Panc1 (cell line): ENCODE results near the gene CCDC60. TPM values are rescaled to one million over a fixed set of nuclear protein-coding genes. Genes with fewer than 3 reads are reported as not detected.

Experiments used
- ATAC-seq: fragments of 200-7000 bp; cut with Tn5 transposase; 2 replicates; pipeline ENCODE4 v1.9.1; 2020; ENCODE audit warnings: mild to moderate bottlenecking, moderate library complexity
- BruUV-seq: library from RNA; stranded (reverse); fragments of 400-500 nt; replicated peaks from 2 replicates; lab custom pipeline; 2021; lab: Mats Ljungman, UMichigan
- CTCF ChIA-PET: fragments of 300-600 bp; sonication (Branson Sonifier 250); formaldehyde crosslinking; loops from one replicate; lab custom pipeline; 2022; ENCODE audit warnings: antibody characterized with exemption; lab: Charles Lee
- POLR2A ChIA-PET: fragments of 300-600 bp; sonication (Branson Sonifier 250); formaldehyde crosslinking; loops from one replicate; lab custom pipeline; 2022; ENCODE audit warnings: antibody characterized with exemption; lab: Charles Lee
- DNase-seq: peaks from one replicate; pipeline ENCODE4 v3.0.0-alpha.2; 2010; ENCODE audit warnings: low read depth, low spot score
- H3K27ac ChIP-seq: 2 replicates; pipeline ENCODE4 v1.5.1; 2011; ENCODE audit warnings: mild to moderate bottlenecking, low read length, inconsistent platforms
- H3K27me3 ChIP-seq: fragments of 200-500 bp; sonication (Bioruptor generic); 2 replicates; pipeline ENCODE4 v1.6.0; 2014; ENCODE audit warnings: low read length, inconsistent platforms; ENCODE audit not compliant: control insufficient read depth, insufficient read depth
- H3K36me3 ChIP-seq: fragments of 200-500 bp; sonication (Bioruptor generic); 2 replicates; pipeline ENCODE4 v1.5.1; 2014; ENCODE audit warnings: inconsistent platforms, mild to moderate bottlenecking, low read length, moderate library complexity; ENCODE audit not compliant: control insufficient read depth, insufficient read depth
- H3K4me1 ChIP-seq: 2 replicates; pipeline ENCODE4 v1.5.1; 2011; ENCODE audit warnings: inconsistent platforms, mild to moderate bottlenecking, low read length, moderate library complexity; ENCODE audit not compliant: control insufficient read depth, insufficient read depth
- H3K4me3 ChIP-seq, 2 experiments: 2 replicates each; pipeline ENCODE4 v1.5.1; 2011 to 2012; ENCODE audit warnings: low read depth in 2 of 2, low read length in 2 of 2, mild to moderate bottlenecking in 2 of 2, inconsistent platforms in 1 of 2, moderate library complexity in 1 of 2
- H3K9me3 ChIP-seq: fragments of 200-500 bp; sonication (Bioruptor generic); 2 replicates; pipeline ENCODE4 v1.5.1; 2014; ENCODE audit warnings: low read depth, mild to moderate bottlenecking, inconsistent platforms, low read length, moderate library complexity; ENCODE audit not compliant: control insufficient read depth, insufficient read depth
- POLR2AphosphoS5 ChIP-seq: IDR thresholded peaks from 2 replicates; pipeline ENCODE4 v1.6.1; 2012; ENCODE audit warnings: mild to moderate bottlenecking, low read depth, low read length, moderate library complexity
- SIN3A ChIP-seq: IDR thresholded peaks from 2 replicates; pipeline ENCODE4 v1.6.1; 2012; ENCODE audit warnings: low read depth, mild to moderate bottlenecking, low read length, moderate library complexity, borderline replicate concordance; ENCODE audit not compliant: insufficient read depth
- TCF7L2 ChIP-seq: IDR thresholded peaks from 2 replicates; pipeline ENCODE4 v1.6.1; 2011; ENCODE audit warnings: mild to moderate bottlenecking, low read depth, low read length, inconsistent platforms
- in situ Hi-C: cut with HindIII; loops from 2 replicates; pipeline ENCODE4 v1.10.0; 2016; ENCODE audit warnings: low sequenced_read_pairs, low pct_unique_long_range_greater_than_20kb
- intact Hi-C: fragments of 100-400 bp; cut with micrococcal nuclease; formaldehyde crosslinking; loops from one replicate; pipeline ENCODE4 v1.10.0; 2022; ENCODE audit not compliant: unreplicated experiment
- total RNA-seq: library from RNA; stranded (reverse); gene quantifications from one replicate; pipeline ENCODE4 v1.2.1, GENCODE V29; 2021; ENCODE audit not compliant: unreplicated experiment
- TF ChIP-seq, protein P1 (sequence below): fragments of 450-650 bp; IDR thresholded peaks from 2 replicates; pipeline ENCODE4 v1.5.1; 2017; ENCODE audit warnings: mild to moderate bottlenecking
- TF ChIP-seq, protein P2 (sequence below), 2 experiments: IDR thresholded peaks; 2 replicates each; pipeline ENCODE4 v1.6.1; 2011 to 2012; ENCODE audit warnings: low read depth in 2 of 2, control low read depth in 1 of 2, low read length in 1 of 2, mild to moderate bottlenecking in 1 of 2, moderate library complexity in 1 of 2; ENCODE audit not compliant: insufficient read depth in 1 of 2

Gene CCDC60
- total RNA-seq, 1 experiment from 2014 or later = not detected

DNA sequence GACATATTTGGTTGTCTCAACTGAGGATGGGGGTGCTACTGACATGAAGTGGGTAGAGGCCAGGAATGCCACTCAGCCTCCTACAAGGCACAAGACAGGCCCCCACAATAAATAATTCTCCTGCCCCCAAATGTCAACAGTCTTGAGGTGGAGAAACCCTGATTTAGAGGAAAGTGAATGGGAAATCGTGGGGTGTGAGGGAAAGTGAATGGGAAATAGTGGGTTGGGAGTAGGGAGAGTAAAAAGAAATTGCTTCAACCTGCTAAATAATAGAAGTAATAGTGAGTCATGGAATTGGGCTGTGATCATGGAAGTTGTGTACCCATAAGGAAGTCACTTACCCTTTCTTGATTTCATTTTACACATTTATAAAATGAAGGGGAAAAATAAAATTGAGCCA, 242.4 kb downstream of the CCDC60 start:
- in situ Hi-C loops (no loop called here), intact Hi-C loops (no loop called here)
- CTCF ChIA-PET = no interaction called here

DNA sequence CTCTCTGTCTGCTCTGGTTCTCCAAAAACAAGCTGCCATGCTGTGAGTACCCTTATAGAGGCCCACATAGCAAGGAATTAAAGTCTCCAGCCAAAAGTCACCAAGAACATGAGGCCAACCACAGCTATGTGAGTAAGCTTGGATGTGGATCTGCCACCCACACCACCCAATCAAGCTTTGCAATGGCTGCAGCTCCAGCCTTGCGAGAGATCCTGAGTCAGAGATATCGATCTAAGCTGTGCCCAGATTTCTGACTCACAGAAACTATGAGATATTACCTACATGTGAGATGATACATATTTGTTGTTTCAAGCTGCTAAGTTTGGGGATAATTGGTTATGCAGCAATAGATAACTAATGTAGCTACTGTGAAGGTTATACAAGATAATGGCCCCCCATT, 243.6 kb downstream of the CCDC60 start:
- H3K4me3 ChIP-seq = no peak overlapping the region
- ChIA-PET POLR2A (interaction anchor here (0.6 kb wide), 1 partner anchor 557 kb away, joined by 3 read pairs; no protein-coding TSS in a partner anchor), CTCF (no interaction called here)
- no TSS peak for BruUV-seq
- peaks cover 4% of the 10 kb centered on the region; the same call in 1 of the 2 replicates for H3K27me3 ChIP-seq
- no peaks in the 10 kb centered on the region for H3K4me1 ChIP-seq
- DNase-seq = no peak
- intact Hi-C loops (no loop called here), in situ Hi-C loops (no loop called here)
- no peak for ATAC-seq
- no peak overlapping the region for H3K27ac ChIP-seq
- H3K36me3 ChIP-seq = no peaks in the 10 kb centered on the region
- no peaks in the 10 kb centered on the region for H3K9me3 ChIP-seq
- no peak for TF ChIP-seq POLR2AphosphoS5
- TF ChIP-seq SIN3A = no peak
- TF ChIP-seq, protein P1, sequence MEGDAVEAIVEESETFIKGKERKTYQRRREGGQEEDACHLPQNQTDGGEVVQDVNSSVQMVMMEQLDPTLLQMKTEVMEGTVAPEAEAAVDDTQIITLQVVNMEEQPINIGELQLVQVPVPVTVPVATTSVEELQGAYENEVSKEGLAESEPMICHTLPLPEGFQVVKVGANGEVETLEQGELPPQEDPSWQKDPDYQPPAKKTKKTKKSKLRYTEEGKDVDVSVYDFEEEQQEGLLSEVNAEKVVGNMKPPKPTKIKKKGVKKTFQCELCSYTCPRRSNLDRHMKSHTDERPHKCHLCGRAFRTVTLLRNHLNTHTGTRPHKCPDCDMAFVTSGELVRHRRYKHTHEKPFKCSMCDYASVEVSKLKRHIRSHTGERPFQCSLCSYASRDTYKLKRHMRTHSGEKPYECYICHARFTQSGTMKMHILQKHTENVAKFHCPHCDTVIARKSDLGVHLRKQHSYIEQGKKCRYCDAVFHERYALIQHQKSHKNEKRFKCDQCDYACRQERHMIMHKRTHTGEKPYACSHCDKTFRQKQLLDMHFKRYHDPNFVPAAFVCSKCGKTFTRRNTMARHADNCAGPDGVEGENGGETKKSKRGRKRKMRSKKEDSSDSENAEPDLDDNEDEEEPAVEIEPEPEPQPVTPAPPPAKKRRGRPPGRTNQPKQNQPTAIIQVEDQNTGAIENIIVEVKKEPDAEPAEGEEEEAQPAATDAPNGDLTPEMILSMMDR = no peak
- TF ChIP-seq, protein P2, sequence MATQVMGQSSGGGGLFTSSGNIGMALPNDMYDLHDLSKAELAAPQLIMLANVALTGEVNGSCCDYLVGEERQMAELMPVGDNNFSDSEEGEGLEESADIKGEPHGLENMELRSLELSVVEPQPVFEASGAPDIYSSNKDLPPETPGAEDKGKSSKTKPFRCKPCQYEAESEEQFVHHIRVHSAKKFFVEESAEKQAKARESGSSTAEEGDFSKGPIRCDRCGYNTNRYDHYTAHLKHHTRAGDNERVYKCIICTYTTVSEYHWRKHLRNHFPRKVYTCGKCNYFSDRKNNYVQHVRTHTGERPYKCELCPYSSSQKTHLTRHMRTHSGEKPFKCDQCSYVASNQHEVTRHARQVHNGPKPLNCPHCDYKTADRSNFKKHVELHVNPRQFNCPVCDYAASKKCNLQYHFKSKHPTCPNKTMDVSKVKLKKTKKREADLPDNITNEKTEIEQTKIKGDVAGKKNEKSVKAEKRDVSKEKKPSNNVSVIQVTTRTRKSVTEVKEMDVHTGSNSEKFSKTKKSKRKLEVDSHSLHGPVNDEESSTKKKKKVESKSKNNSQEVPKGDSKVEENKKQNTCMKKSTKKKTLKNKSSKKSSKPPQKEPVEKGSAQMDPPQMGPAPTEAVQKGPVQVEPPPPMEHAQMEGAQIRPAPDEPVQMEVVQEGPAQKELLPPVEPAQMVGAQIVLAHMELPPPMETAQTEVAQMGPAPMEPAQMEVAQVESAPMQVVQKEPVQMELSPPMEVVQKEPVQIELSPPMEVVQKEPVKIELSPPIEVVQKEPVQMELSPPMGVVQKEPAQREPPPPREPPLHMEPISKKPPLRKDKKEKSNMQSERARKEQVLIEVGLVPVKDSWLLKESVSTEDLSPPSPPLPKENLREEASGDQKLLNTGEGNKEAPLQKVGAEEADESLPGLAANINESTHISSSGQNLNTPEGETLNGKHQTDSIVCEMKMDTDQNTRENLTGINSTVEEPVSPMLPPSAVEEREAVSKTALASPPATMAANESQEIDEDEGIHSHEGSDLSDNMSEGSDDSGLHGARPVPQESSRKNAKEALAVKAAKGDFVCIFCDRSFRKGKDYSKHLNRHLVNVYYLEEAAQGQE (IDR thresholded peaks at IDR 0.05; ENCODE audit: insufficient read depth in 1 of 2, low read depth in 2 of 2, low read length in 1 of 2) = no peak
- TF ChIP-seq TCF7L2 = no peak

More for the DNA sequence above, 242.4 kb downstream of the CCDC60 start:
- Histone ChIP-seq H3K36me3 (no peaks in the 10 kb centered on the region), H3K27ac (no peak overlapping the region), H3K27me3 (peaks cover 6% of the 10 kb centered on the region; the same call in 1 of the 2 replicates), H3K4me3 (no peak overlapping the region), H3K9me3 (no peaks in the 10 kb centered on the region), H3K4me1 (no peaks in the 10 kb centered on the region)
- TF ChIP-seq POLR2AphosphoS5 (no peak), SIN3A (no peak), TCF7L2 (no peak)
- TF ChIP-seq, protein P2 (IDR thresholded peaks at IDR 0.05; ENCODE audit: insufficient read depth in 1 of 2, low read depth in 2 of 2, low read length in 1 of 2) = no peak
- TF ChIP-seq, protein P1 = no peak
- DNase-seq (no peak), ATAC-seq (no peak)
- BruUV-seq = no TSS peak
- POLR2A ChIA-PET = no interaction called here
